Chondrocyte (in vitro differentiated cells): ENCODE measurements around the gene STIMATE. TPM values are rescaled to one million over a fixed set of nuclear protein-coding genes. Genes with fewer than 3 reads are reported as not detected.

Experiments used
- DNase-seq: peaks from one replicate; pipeline ENCODE4 v3.0.0; 2021; ENCODE audit warnings: mixed read lengths, low spot score
- H3K27ac Mint-ChIP-seq: one replicate; pipeline ENCODE4 v1.8.0; 2021; ENCODE audit warnings: mild to moderate bottlenecking, moderate library complexity, mixed read lengths; ENCODE audit not compliant: unreplicated experiment
- H3K27me3 Mint-ChIP-seq: 2 replicates; pipeline ENCODE4 v1.8.0; 2021; ENCODE audit warnings: low read depth, mixed read lengths
- H3K36me3 Mint-ChIP-seq: 2 replicates; pipeline ENCODE4 v1.8.0; 2021; ENCODE audit warnings: low read depth, mixed read lengths
- H3K4me1 Mint-ChIP-seq: 2 replicates; pipeline ENCODE4 v1.8.0; 2021; ENCODE audit warnings: low read depth, mild to moderate bottlenecking, mixed read lengths
- H3K4me3 Mint-ChIP-seq: one replicate; pipeline ENCODE4 v1.8.0; 2021; ENCODE audit warnings: mild to moderate bottlenecking, moderate library complexity, mixed read lengths; ENCODE audit not compliant: unreplicated experiment
- H3K9me3 Mint-ChIP-seq: 2 replicates; pipeline ENCODE4 v1.8.0; 2021; ENCODE audit warnings: low read depth, mixed read lengths
- total RNA-seq: library from RNA; stranded (reverse); gene quantifications from 3 replicates; pipeline ENCODE4 v1.2.1, GENCODE V29; 2021
- TF ChIP-seq, protein P1 (sequence below): fragments of 200-600 bp; sonication (generic); IDR thresholded peaks from 2 replicates; pipeline ENCODE4 v1.5.0; 2021; ENCODE audit warnings: antibody characterized with exemption, mild to moderate bottlenecking, moderate library complexity

STIMATE gene
- total RNA-seq, 1 donor from 2014 or later = 19.0 TPM

- TF ChIP-seq, protein P1, sequence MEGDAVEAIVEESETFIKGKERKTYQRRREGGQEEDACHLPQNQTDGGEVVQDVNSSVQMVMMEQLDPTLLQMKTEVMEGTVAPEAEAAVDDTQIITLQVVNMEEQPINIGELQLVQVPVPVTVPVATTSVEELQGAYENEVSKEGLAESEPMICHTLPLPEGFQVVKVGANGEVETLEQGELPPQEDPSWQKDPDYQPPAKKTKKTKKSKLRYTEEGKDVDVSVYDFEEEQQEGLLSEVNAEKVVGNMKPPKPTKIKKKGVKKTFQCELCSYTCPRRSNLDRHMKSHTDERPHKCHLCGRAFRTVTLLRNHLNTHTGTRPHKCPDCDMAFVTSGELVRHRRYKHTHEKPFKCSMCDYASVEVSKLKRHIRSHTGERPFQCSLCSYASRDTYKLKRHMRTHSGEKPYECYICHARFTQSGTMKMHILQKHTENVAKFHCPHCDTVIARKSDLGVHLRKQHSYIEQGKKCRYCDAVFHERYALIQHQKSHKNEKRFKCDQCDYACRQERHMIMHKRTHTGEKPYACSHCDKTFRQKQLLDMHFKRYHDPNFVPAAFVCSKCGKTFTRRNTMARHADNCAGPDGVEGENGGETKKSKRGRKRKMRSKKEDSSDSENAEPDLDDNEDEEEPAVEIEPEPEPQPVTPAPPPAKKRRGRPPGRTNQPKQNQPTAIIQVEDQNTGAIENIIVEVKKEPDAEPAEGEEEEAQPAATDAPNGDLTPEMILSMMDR = no peak
Observed at GRCh38 chr3:52795298-52795900, 101.9 kb downstream of the STIMATE start.

DNA sequence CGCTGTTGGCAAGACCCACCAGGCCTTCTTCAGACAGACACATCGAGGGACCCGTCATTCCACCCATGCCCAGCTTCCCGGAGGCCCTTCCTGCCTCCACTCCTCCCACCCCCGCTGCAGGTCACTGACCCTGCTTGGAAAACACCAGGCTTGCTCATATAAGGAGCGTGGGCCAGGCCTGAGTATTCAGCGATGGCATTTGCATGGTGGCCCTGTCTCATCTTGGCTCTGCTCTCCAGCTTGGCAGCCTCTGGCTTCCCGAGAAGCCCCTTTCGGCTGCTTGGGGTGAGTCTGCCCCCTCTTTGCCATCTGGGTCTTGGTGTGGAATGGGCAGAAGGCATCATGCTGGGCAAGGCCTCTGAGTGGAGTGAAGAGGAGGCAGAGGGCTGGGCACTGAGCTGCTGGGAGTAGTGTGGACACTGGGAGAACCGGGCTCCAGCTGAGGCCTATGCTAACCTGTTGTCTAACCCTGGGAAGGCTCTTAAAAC is 102.7 kb downstream of the STIMATE start, which contains the start of gene ITIH3:
ITIH3 (plus strand) TSS at position 185 of the 488 bp plus-strand sequence; CDS start at position 193, 8 bp downstream.
- Mint-ChIP-seq H3K27me3 (no peaks in the 10 kb centered on the region), H3K9me3 (no peaks in the 10 kb centered on the region), H3K36me3 (no peaks in the 10 kb centered on the region), H3K4me3 (no peak within 1 kb of the TSS), H3K4me1 (peaks cover 26% of the 10 kb centered on the region), H3K27ac (no peak within 1 kb of the TSS)
- TF ChIP-seq, protein P1 = no peak
- no peak for DNase-seq

More at GRCh38 chr3:52795298-52795900, 101.9 kb downstream of the STIMATE start:
- no peak overlapping the region for H3K27ac Mint-ChIP-seq
- H3K27me3 Mint-ChIP-seq = no peaks in the 10 kb centered on the region
- H3K9me3 Mint-ChIP-seq = no peaks in the 10 kb centered on the region
- no peak overlapping the region for H3K4me3 Mint-ChIP-seq
- peaks cover 26% of the 10 kb centered on the region for H3K4me1 Mint-ChIP-seq
- DNase-seq = no peak
- no peaks in the 10 kb centered on the region for H3K36me3 Mint-ChIP-seq

DNA sequence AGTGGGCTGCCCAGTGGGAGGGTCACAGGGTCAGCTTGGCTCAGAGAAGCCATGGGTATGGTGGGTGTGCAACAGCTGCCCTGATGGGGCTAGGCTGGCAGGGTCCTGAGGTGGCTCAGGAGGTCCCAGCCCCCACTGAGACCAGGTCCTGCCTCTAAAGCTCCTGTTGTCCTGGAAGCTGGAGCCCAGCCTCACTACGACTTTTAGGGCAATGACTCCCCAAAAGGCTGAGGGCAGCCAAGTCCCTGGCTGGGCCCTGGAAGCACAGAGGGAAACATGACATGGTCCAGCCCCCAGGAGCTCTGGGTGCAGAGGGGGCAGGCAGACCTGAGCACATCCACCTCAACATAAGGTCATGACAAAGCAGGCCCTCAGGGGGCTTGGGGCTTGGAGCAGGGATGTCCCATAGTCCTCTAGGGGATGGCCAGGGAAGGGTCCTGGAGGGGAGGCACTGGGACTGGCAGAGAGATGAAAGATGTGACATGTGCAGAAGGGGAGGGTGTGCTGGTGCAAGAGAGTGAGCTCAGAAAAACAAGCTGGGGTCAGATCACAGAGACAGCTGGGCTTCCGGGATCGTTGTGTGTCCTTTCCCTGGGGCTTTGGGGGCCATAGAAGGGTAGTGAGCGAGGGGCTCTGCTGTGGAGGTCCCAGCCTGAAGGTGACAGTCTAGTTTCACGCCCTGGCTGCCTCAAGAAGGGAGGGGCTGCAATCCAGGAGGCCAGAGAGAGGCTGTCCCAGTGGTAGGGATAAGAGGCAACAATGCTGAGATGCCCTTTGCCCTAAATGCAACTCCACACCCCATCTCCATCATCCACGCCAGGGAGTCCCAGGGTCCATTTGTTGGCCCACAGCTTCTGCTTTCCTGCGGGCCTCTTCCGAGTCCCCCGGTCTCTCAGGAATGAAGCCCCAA is 103.4 kb downstream of the STIMATE start:
- DNase-seq = no peak

DNA sequence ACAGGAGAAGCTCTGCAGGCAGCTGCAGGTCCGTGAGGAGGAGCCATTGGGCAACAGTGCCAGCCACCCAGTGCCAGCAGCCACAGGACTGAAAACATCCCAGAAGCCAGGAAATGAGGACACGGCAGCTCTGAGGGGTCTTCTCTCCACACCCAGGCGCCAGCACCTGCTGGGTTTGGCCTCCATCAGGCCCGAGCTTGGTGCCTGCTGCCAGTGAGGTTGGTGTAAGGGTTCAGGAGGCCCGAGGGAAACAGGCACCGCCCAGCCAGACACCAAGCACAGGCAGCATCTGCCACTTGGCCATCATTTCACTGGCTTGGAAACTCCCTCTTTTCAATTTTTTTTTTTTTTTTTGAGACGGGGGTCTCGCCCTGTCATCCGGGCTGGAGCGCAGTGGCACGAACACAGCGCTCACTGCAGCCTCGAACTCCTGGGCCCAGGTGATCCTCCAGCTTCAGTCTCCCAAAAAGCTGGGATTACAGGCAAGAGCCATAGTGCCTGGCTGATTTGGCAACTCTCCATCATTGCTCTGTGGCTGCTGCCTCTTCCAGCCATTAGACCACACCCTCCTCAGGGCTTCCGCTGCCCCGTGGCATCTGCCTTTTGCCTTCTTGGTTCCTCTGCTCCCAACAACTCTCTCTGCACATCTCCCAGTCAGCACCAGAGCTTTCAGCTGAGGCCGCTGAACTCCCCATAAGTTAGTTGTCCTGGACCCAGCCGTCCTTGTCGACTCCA is 104.2 kb downstream of the STIMATE start:
- no peak overlapping the region for H3K4me3 Mint-ChIP-seq

More for the DNA sequence above, 103.4 kb downstream of the STIMATE start:
- Mint-ChIP-seq H3K4me3 (no peak overlapping the region), H3K27me3 (no peaks in the 10 kb centered on the region), H3K27ac (no peak overlapping the region), H3K9me3 (no peaks in the 10 kb centered on the region), H3K4me1 (peaks cover 24% of the 10 kb centered on the region), H3K36me3 (no peaks in the 10 kb centered on the region)
- TF ChIP-seq, protein P1 = no peak

More for the DNA sequence above, 104.2 kb downstream of the STIMATE start:
- H3K9me3 Mint-ChIP-seq = no peaks in the 10 kb centered on the region
- no peaks in the 10 kb centered on the region for H3K36me3 Mint-ChIP-seq
- H3K4me1 Mint-ChIP-seq = peaks cover 15% of the 10 kb centered on the region
- TF ChIP-seq, protein P1 = peak; percentile 1
- no peak for DNase-seq
- H3K27ac Mint-ChIP-seq = no peak overlapping the region
- no peaks in the 10 kb centered on the region for H3K27me3 Mint-ChIP-seq
